Bone marrow (tissue), 2 donors: Measurements from ENCODE around the gene PIK3R6.
"Not testable (repeated sequence)": the region's sequence is repeated elsewhere in the genome, so short reads cannot be mapped to it uniquely, and the experiment has no call there.

Experiments used
- DNase-seq, 2 donors: peaks; one replicate each; lab custom pipeline; 2025; lab: John Stamatoyannopoulos, UW

The PIK3R6 gene

DNA sequence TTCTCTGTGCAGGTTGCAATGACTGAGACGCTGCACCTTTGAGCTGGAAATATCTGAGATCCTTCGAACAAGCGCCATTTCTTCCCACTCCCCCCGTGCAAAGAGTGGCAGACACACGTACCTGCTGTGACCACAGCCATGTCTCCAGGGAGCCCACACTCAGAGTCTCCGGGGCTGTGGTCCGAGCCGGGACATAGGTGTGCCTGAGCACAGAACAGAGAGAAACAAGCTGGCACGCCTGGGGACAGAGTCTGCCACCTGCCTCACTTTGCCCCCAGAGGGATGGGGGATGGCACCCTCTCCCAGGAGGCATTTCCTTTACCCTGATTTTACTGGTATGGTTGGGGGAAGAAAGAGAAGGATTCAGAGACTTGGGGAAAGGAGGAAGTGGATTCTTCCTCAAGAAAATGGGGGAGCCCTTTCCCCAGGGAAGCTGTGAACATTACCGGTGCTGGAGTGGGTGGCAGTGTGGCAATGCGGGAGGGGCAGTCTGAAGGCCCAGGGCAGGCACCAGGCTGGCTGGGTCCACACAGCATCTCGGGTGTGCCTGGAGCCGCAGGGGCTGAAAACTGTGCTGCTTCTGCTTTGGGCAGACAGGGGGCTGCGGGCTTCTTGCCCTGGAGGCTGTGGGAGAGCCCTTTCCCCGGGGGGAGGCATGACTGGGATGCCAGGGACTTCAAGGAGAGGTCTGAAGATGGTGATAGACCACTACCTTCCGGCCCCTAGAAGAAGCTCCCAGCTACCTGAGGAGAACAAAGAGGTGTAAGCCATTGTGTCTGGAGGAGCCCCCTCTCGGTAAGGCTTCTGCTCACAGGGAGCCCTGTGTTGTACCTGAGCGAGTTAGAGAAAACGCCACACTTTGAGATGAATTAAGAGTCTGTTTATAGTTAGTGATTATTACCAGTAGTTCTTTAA, 6.6 kb upstream of the PIK3R6 start:
- no peak for DNase-seq

GRCh38 chr17:8872705-8873435, 5.4 kb upstream of the PIK3R6 start:
- DNase-seq: no peak

GRCh38 chr17:8872036-8872704, 4.7 kb upstream of the PIK3R6 start:
- peak in 1 of 2 donors; percentile 63 for DNase-seq

DNA sequence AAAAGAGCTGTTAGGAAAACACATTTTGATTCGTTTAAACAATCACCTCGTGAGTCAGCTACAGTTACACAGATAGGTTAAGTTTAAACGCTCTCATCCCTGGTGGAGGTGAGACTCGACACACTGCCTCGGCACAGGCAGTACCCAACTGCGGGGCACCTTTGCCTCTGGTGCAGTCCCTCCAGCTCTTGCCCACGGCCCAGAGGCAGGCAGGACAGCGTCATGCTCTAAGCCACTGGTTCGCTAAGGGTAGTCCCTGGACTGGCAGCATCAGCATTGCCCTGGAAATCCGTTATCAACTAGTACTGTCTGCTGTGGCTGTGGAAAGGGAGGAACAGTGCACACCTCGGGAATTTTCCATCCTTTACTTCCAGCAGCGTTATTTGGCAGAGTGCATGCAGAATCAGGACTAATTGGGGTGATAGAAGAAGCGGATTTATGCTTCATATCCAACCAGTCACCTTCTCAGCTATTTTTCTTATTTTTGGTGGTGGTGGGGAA, 3.7 kb upstream of the PIK3R6 start:
- no peak for DNase-seq

DNA sequence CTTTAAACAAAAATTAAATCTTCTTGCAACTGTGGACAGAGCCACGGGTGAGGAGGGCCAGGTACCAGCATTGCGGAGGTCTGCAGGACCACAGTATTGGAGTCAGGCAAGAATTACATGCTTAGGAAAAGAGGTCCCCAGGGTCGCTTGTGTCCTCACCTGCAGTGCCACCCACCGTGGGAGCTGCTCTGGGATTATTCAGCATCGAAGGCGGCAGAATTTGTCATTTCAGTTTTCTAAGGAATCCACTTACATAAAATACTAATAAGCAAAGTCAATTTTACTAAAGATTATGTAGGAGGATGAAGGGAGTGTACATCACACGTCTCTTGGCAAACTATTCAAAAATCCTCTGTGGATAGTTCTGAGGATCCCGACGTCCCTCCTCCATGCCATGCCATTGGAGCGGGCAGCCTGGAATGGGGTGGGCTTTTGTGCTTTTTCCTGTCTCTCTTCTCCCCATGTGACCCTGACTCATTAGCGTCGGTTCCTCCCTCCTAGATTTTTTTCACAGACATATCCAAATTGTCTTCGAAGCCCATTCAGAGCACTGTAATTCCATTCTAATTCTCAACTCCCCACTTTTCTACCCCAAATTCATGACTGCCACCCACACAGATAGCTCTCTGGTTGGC, 3.0 kb upstream of the PIK3R6 start:
- DNase-seq: no peak

GRCh38 chr17:8869114-8869815, 1.8 kb upstream of the PIK3R6 start:
- no peak for DNase-seq

GRCh38 chr17:8868529-8868951, 1.1 kb upstream of the PIK3R6 start:
- peak in 1 of 2 donors; percentile 75 for DNase-seq

- DNase-seq: no peak
These were observed 618 bp upstream of the PIK3R6 start for GRCh38 chr17:8868092-8868491.

GRCh38 chr17:8865811-8866210, 1.7 kb downstream of the PIK3R6 start:
- DNase-seq: no peak

GRCh38 chr17:8865385-8865784, 2.1 kb downstream of the PIK3R6 start:
- no peak for DNase-seq

DNA sequence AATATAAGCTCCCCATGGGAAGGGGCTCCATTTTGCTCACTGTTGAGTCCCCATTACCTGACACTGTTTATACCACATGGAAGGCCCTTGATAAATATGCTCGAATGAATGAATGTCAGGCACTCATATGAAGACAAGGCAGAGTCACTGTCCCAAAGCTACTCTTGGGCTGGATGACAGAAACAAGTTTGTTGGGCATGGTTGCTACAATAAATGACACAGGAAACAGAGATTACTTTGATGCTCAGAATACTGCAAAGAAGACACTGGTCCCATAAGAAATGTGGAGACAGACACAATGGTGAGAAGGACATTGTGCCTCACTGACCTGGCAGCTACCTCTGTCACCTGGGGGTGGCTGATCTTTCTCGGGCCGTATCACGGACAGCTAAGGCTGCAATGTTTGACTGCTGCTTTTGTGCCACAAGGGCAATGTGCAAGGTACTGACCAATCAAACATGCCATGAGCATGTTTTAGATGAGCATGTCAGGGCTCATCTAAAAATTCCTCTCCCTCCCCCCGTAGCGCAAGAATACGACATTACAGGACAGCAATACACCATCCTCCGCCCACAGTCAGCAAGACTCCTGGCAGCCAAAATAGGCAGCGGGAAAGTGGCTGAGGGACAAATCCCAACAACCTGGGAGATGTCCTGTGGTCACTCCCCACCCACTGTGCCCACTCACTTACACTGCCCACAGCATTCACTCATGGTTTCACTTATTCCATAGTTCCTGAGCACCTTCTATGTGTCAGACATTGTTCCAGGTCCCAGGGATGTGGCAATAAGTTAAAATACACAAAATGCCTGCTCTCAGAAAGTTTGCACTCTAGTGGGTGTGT, 5.0 kb downstream of the PIK3R6 start:
- no peak for DNase-seq

- no peak for DNase-seq
These were observed 5.8 kb downstream of the PIK3R6 start for GRCh38 chr17:8861495-8862181.

- DNase-seq: no peak
These were observed 7.6 kb downstream of the PIK3R6 start for GRCh38 chr17:8859804-8860430.

- no peak for DNase-seq
These were observed 8.3 kb downstream of the PIK3R6 start for GRCh38 chr17:8859027-8859803.

DNA sequence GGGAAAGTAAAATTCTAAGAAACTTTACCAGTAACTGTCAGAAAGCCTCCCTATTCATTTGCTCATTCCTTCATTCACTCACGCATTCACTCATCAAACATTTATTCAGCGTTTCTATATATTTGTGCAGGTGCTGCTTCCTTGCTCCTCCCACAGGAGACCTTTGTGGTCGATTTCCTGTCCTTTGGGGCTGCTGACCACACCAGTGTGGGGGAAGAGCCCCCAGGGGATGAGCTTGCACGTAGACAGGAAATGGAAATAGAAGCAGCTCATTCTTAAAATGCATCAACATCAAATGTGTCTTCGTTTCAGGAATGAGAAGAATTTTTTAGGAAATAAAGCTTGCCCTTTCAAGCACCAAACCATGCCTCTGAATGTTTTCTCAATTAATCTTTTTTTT, 9.6 kb downstream of the PIK3R6 start:
- DNase-seq: no peak

GRCh38 chr17:8856869-8857575, 10.5 kb downstream of the PIK3R6 start:
- DNase-seq: no peak

GRCh38 chr17:8856205-8856603, 11.3 kb downstream of the PIK3R6 start:
- not testable (repeated sequence) for DNase-seq
